SK-N-SH treated with all-trans-retinoic acid at 6 μM for 48 hours (cell line): ENCODE data around the gene JAGN1.

Source experiments
- ATAC-seq: fragments of 200-7000 bp; cut with Tn5 transposase; 3 replicates; pipeline ENCODE4 v1.9.1; 2020; ENCODE audit warnings: mild to moderate bottlenecking, moderate library complexity
- ARNTL ChIP-seq: fragments of 450-650 bp; formaldehyde crosslinking; IDR thresholded peaks from 2 replicates; pipeline ENCODE4 v1.5.0; 2020; ENCODE audit warnings: low read depth, mild to moderate bottlenecking, moderate library complexity, borderline replicate concordance
- BACH2 ChIP-seq: fragments of 250-450 bp; sonication (Bioruptor Pico); IDR thresholded peaks from 2 replicates; pipeline ENCODE4 v1.9.0; 2021; ENCODE audit warnings: mild to moderate bottlenecking, borderline replicate concordance
- ESRRG ChIP-seq: fragments of 250-450 bp; sonication (Bioruptor Pico); IDR thresholded peaks from 2 replicates; pipeline ENCODE4 v1.6.1; 2021; ENCODE audit warnings: mild to moderate bottlenecking
- GLIS3 ChIP-seq: fragments of 250-450 bp; sonication (Bioruptor Pico); IDR thresholded peaks from 2 replicates; pipeline ENCODE4 v1.5.0; 2020; ENCODE audit warnings: mild to moderate bottlenecking, moderate library complexity
- ISL1 ChIP-seq: fragments of 250-450 bp; sonication (Bioruptor Pico); IDR thresholded peaks from 2 replicates; pipeline ENCODE4 v2.1.2; 2022; ENCODE audit warnings: mild to moderate bottlenecking, moderate library complexity
- OSR1 ChIP-seq: fragments of 250-450 bp; sonication (Bioruptor Pico); IDR thresholded peaks from 2 replicates; pipeline ENCODE4 v1.8.0; 2022; ENCODE audit warnings: moderate library complexity, mild to moderate bottlenecking, inconsistent platforms
- PATZ1 ChIP-seq: fragments of 250-450 bp; sonication (Bioruptor Pico); IDR thresholded peaks from 2 replicates; pipeline ENCODE4 v1.8.0; 2020; ENCODE audit warnings: mild to moderate bottlenecking, moderate library complexity, borderline replicate concordance
- POU6F1 ChIP-seq: fragments of 250-450 bp; sonication (Bioruptor Pico); IDR thresholded peaks from 2 replicates; pipeline ENCODE4 v1.8.0; 2021; ENCODE audit warnings: low read depth, mild to moderate bottlenecking, moderate library complexity, borderline replicate concordance
- PPARA ChIP-seq: fragments of 250-450 bp; sonication (Bioruptor Pico); IDR thresholded peaks from 2 replicates; pipeline ENCODE4 v1.5.0; 2020; ENCODE audit warnings: mild to moderate bottlenecking, borderline replicate concordance
- RARB ChIP-seq: fragments of 250-450 bp; sonication (Bioruptor Pico); IDR thresholded peaks from 2 replicates; pipeline ENCODE4 v1.8.0; 2021; ENCODE audit warnings: mild to moderate bottlenecking, moderate library complexity
- SNAI2 ChIP-seq: fragments of 250-450 bp; sonication (Bioruptor Pico); IDR thresholded peaks from 2 replicates; pipeline ENCODE4 v1.5.0; 2020; ENCODE audit warnings: mild to moderate bottlenecking, moderate library complexity
- TCF4 ChIP-seq: fragments of 250-450 bp; sonication (Bioruptor Pico); IDR thresholded peaks from 2 replicates; pipeline ENCODE4 v1.8.0; 2021; ENCODE audit warnings: mild to moderate bottlenecking, moderate library complexity, borderline replicate concordance
- TOX ChIP-seq: fragments of 250-450 bp; sonication (Bioruptor Pico); IDR thresholded peaks from 2 replicates; pipeline ENCODE4 v1.8.0; 2021; ENCODE audit warnings: mild to moderate bottlenecking, moderate library complexity, borderline replicate concordance
- TSHZ2 ChIP-seq: fragments of 250-450 bp; sonication (Bioruptor Pico); IDR thresholded peaks from 2 replicates; pipeline ENCODE4 v1.5.0; 2020; ENCODE audit warnings: mild to moderate bottlenecking, moderate library complexity
- ZC3H10 ChIP-seq: fragments of 250-450 bp; sonication (Bioruptor Pico); IDR thresholded peaks from 2 replicates; pipeline ENCODE4 v1.5.1; 2021; ENCODE audit warnings: mild to moderate bottlenecking, moderate library complexity
- ZFP3 ChIP-seq: fragments of 250-450 bp; sonication (Bioruptor Pico); IDR thresholded peaks from 2 replicates; pipeline ENCODE4 v1.5.0; 2020; ENCODE audit warnings: mild to moderate bottlenecking, moderate library complexity
- ZNF565 ChIP-seq: fragments of 450-650 bp; formaldehyde crosslinking; conservative IDR thresholded peaks from 2 replicates; pipeline ENCODE4 v1.5.0; 2020; ENCODE audit warnings: low read depth, mild to moderate bottlenecking, moderate library complexity
- ZNF70 ChIP-seq: fragments of 450-650 bp; formaldehyde crosslinking; IDR thresholded peaks from 2 replicates; pipeline ENCODE4 v1.5.0; 2020; ENCODE audit warnings: mild to moderate bottlenecking, moderate library complexity
- ZNF8 ChIP-seq: fragments of 450-650 bp; formaldehyde crosslinking; IDR thresholded peaks from 2 replicates; pipeline ENCODE4 v1.5.0; 2020; ENCODE audit warnings: mild to moderate bottlenecking, moderate library complexity
- TF ChIP-seq, protein P1 (sequence below): fragments of 250-450 bp; sonication (Bioruptor Pico); IDR thresholded peaks from 2 replicates; pipeline ENCODE4 v1.5.1; 2020; ENCODE audit warnings: low read depth, mild to moderate bottlenecking, moderate library complexity
- TF ChIP-seq, protein P2 (sequence below): fragments of 250-450 bp; sonication (Bioruptor Pico); IDR thresholded peaks from 2 replicates; pipeline ENCODE4 v1.5.1; 2021; ENCODE audit warnings: mild to moderate bottlenecking, moderate library complexity

The JAGN1 gene

DNA sequence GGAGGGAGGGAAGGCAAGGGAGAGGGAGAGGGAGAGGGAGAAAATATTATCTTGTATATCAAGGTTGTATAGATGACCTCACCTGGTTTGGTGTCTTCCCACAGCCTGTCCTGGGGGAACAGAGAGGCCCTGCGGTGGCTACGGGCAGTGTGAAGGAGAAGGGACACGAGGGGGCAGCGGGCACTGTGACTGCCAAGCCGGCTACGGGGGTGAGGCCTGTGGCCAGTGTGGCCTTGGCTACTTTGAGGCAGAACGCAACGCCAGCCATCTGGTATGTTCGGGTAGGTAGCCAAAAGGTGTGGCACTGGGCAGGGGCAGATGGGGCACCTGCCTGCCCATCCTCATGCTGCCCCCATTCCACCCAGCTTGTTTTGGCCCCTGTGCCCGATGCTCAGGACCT lies 50.3 kb downstream of the JAGN1 start:
- ATAC-seq: no peak
- TF ChIP-seq PATZ1 (no peak), ZNF70 (CRISPR knock-in tag) (no peak), RARB (CRISPR knock-in tag) (no peak), ZNF565 (CRISPR knock-in tag) (no peak), BACH2 (no peak), ISL1 (CRISPR knock-in tag) (no peak), ZC3H10 (CRISPR knock-in tag) (no peak), ZFP3 (CRISPR knock-in tag) (no peak), OSR1 (no peak), PPARA (no peak), TCF4 (CRISPR knock-in tag) (no peak), TSHZ2 (CRISPR knock-in tag) (no peak), POU6F1 (no peak), TOX (CRISPR knock-in tag) (no peak), ESRRG (no peak), GLIS3 (CRISPR knock-in tag) (no peak), ZNF8 (CRISPR knock-in tag) (no peak)
- TF ChIP-seq, protein P1, sequence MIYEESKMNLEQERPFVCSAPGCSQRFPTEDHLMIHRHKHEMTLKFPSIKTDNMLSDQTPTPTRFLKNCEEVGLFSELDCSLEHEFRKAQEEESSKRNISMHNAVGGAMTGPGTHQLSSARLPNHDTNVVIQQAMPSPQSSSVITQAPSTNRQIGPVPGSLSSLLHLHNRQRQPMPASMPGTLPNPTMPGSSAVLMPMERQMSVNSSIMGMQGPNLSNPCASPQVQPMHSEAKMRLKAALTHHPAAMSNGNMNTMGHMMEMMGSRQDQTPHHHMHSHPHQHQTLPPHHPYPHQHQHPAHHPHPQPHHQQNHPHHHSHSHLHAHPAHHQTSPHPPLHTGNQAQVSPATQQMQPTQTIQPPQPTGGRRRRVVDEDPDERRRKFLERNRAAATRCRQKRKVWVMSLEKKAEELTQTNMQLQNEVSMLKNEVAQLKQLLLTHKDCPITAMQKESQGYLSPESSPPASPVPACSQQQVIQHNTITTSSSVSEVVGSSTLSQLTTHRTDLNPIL: no peak
- TF ChIP-seq, protein P2, sequence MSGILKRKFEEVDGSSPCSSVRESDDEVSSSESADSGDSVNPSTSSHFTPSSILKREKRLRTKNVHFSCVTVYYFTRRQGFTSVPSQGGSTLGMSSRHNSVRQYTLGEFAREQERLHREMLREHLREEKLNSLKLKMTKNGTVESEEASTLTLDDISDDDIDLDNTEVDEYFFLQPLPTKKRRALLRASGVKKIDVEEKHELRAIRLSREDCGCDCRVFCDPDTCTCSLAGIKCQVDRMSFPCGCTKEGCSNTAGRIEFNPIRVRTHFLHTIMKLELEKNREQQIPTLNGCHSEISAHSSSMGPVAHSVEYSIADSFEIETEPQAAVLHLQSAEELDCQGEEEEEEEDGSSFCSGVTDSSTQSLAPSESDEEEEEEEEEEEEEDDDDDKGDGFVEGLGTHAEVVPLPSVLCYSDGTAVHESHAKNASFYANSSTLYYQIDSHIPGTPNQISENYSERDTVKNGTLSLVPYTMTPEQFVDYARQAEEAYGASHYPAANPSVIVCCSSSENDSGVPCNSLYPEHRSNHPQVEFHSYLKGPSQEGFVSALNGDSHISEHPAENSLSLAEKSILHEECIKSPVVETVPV (CRISPR knock-in tag): no peak
- TF ChIP-seq, all 23 proteins: peak for 0

- no peak for TF ChIP-seq SNAI2
- TF ChIP-seq POU6F1: no peak
- no peak for TF ChIP-seq ZNF70 (CRISPR knock-in tag)
- no peak for TF ChIP-seq RARB (CRISPR knock-in tag)
- no peak for TF ChIP-seq ZFP3 (CRISPR knock-in tag)
- TF ChIP-seq TOX (CRISPR knock-in tag): no peak
- no peak for TF ChIP-seq OSR1
- TF ChIP-seq, protein P2 (CRISPR knock-in tag): no peak
- TF ChIP-seq TSHZ2 (CRISPR knock-in tag): no peak
- TF ChIP-seq ZC3H10 (CRISPR knock-in tag): no peak
- TF ChIP-seq BACH2: no peak
- TF ChIP-seq GLIS3 (CRISPR knock-in tag): no peak
- TF ChIP-seq, protein P1: no peak
- no peak for TF ChIP-seq ARNTL
- no peak for TF ChIP-seq ESRRG
- ATAC-seq: no peak
Measured at GRCh38 chr3:9942164-9942563, 51.8 kb downstream of the JAGN1 start.
